C4-2B (cell line): ENCODE results near the gene HERC3.

Source experiments
- ZFX ChIP-seq: fragments of 450-650 bp; IDR thresholded peaks from 2 replicates; pipeline ENCODE4 v1.6.1; 2017
- TF ChIP-seq, protein P1 (sequence below): fragments of 450-650 bp; conservative IDR thresholded peaks from 2 replicates; pipeline ENCODE4 v1.5.1; 2017; ENCODE audit warnings: mild to moderate bottlenecking

- TF ChIP-seq, protein P1, sequence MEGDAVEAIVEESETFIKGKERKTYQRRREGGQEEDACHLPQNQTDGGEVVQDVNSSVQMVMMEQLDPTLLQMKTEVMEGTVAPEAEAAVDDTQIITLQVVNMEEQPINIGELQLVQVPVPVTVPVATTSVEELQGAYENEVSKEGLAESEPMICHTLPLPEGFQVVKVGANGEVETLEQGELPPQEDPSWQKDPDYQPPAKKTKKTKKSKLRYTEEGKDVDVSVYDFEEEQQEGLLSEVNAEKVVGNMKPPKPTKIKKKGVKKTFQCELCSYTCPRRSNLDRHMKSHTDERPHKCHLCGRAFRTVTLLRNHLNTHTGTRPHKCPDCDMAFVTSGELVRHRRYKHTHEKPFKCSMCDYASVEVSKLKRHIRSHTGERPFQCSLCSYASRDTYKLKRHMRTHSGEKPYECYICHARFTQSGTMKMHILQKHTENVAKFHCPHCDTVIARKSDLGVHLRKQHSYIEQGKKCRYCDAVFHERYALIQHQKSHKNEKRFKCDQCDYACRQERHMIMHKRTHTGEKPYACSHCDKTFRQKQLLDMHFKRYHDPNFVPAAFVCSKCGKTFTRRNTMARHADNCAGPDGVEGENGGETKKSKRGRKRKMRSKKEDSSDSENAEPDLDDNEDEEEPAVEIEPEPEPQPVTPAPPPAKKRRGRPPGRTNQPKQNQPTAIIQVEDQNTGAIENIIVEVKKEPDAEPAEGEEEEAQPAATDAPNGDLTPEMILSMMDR, result no peak
- no peak for TF ChIP-seq ZFX
These were observed 29.6 kb downstream of the HERC3 start for GRCh38 chr4:88621763-88622327.
